HL-60/S4 treated with phorbol 12-myristate 13-acetate at 8.2 ng/mL for 4 days and 3 days (cell line): ENCODE measurements around the gene PFDN1.

Experiments
- in situ Hi-C: fragments of 300-500 bp; cut with MboI; formaldehyde crosslinking; loops from 2 replicates; pipeline ENCODE4 v1.15.0; 2022; ENCODE audit warnings: low sequenced_read_pairs

PFDN1 gene

GRCh38 chr5:140298183-140298601 lies 4.7 kb downstream of the PFDN1 start:
- in situ Hi-C loops, result no loop called here

- in situ Hi-C loops, result no loop called here
Observed at GRCh38 chr5:140297283-140297682, 5.6 kb downstream of the PFDN1 start.

- in situ Hi-C loops, result no loop called here
Observed at GRCh38 chr5:140296289-140296688, 6.6 kb downstream of the PFDN1 start.

- in situ Hi-C loops, result no loop called here
Observed at GRCh38 chr5:140295414-140295813, 7.5 kb downstream of the PFDN1 start.

- in situ Hi-C loops, result no loop called here
Observed at GRCh38 chr5:140294753-140295152, 8.1 kb downstream of the PFDN1 start.

- in situ Hi-C loops, result no loop called here
Observed at GRCh38 chr5:140293849-140294100, 9.1 kb downstream of the PFDN1 start.

- in situ Hi-C loops, result no loop called here
Observed at GRCh38 chr5:140293091-140293848, 9.6 kb downstream of the PFDN1 start.

GRCh38 chr5:140292212-140293036 lies 10.5 kb downstream of the PFDN1 start:
- in situ Hi-C loops, result no loop called here

- in situ Hi-C loops, result no loop called here
Observed at GRCh38 chr5:140287801-140288521, 14.9 kb downstream of the PFDN1 start.

GRCh38 chr5:140286424-140286823 lies 16.5 kb downstream of the PFDN1 start:
- in situ Hi-C loops, result no loop called here

GRCh38 chr5:140284013-140284412 lies 18.9 kb downstream of the PFDN1 start:
- in situ Hi-C loops, result no loop called here

- in situ Hi-C loops, result no loop called here
Observed at GRCh38 chr5:140282266-140282665, 20.6 kb downstream of the PFDN1 start.

- in situ Hi-C loops, result no loop called here
Observed at GRCh38 chr5:140275837-140276236, 27.1 kb downstream of the PFDN1 start.

GRCh38 chr5:140273401-140273877 lies 29.5 kb downstream of the PFDN1 start:
- in situ Hi-C loops, result no loop called here

GRCh38 chr5:140270008-140270407 lies 32.9 kb downstream of the PFDN1 start:
- in situ Hi-C loops, result no loop called here

GRCh38 chr5:140267559-140268018 lies 35.3 kb downstream of the PFDN1 start:
- in situ Hi-C loops, result no loop called here

- in situ Hi-C loops, result no loop called here
Observed at GRCh38 chr5:140267201-140267540, 35.7 kb downstream of the PFDN1 start.

GRCh38 chr5:140266471-140267200 lies 36.3 kb downstream of the PFDN1 start:
- in situ Hi-C loops, result no loop called here

- in situ Hi-C loops, result no loop called here
Observed at GRCh38 chr5:140265845-140266244, 37.1 kb downstream of the PFDN1 start.

- in situ Hi-C loops, result no loop called here
Observed at GRCh38 chr5:140262839-140263238, 40.1 kb downstream of the PFDN1 start.

- in situ Hi-C loops, result no loop called here
Observed at GRCh38 chr5:140262221-140262620, 40.7 kb downstream of the PFDN1 start.
